Erythroblast (primary cell): ENCODE results near the gene SENP5.

Experiments
- GATA1 ChIP-seq: IDR thresholded peaks from 2 replicates; pipeline ENCODE4 v1.6.1; 2011; ENCODE audit warnings: low read depth, mild to moderate bottlenecking, control low read depth, low read length, moderate library complexity
- POLR2A ChIP-seq: IDR thresholded peaks from 2 replicates; pipeline ENCODE4 v1.6.1; 2011; ENCODE audit warnings: mild to moderate bottlenecking, low read length

DNA sequence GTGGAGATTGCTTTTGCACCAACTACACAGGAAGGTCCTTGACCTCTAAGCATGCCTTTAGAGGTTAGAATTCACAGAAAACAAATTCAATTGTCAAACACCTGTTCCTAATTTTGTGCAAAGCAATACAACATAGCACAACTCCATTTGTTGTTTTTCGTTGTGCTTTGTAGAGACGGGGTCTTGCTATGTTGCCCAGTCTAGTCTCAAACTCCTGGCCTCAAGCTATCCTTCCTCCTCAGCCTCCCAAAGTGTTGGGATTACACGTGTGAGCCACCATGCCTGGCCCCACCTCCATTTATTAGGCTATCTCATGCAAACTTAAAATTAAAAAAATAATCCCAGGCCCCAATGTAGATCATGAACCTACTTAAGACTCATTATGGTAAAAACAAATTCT is 68.6 kb downstream of the SENP5 start:
- TF ChIP-seq POLR2A: no peak
- TF ChIP-seq GATA1: no peak
